Tibial nerve (tissue), 3 donors: ENCODE measurements around the gene DPYSL4.

Experiments used
- CTCF ChIP-seq, 5 experiments: fragments of 200-600 bp in 3 of 5; fragments of 450-650 bp in 2 of 5; sonication (generic) in 3 of 5; IDR thresholded peaks; one replicate each; pipeline ENCODE4 v1.5.1; 2016 to 2019; ENCODE audit warnings: antibody characterized with exemption in 5 of 5, mild to moderate bottlenecking in 3 of 5, moderate library complexity in 2 of 5
- POLR2A ChIP-seq, 2 donors: fragments of 450-650 bp; IDR thresholded peaks; one replicate each; pipeline ENCODE4 v1.6.1; 2017; ENCODE audit warnings: antibody characterized with exemption in 2 of 2, mild to moderate bottlenecking in 2 of 2, moderate library complexity in 2 of 2

- TF ChIP-seq CTCF (IDR thresholded peaks at IDR 0.05) (no peak), POLR2A (IDR thresholded peaks at IDR 0.05) (no peak)
Measured at GRCh38 chr10:132198068-132198370, 11.3 kb downstream of the DPYSL4 start.
